Endothelial cell of umbilical vein (primary cell): ENCODE results near the gene INHBC. TPM values are rescaled to one million over a fixed set of nuclear protein-coding genes. Genes with fewer than 3 reads are reported as not detected.

Experiments used
- BruUV-seq: library from RNA; stranded (reverse); fragments of 400-500 nt; replicated peaks from 2 replicates; lab custom pipeline; 2021; lab: Mats Ljungman, UMichigan
- CTCF ChIA-PET: fragments of 300-600, 350-600 bp; sonication (Branson Sonifier 250); formaldehyde crosslinking; loops from one replicate; lab custom pipeline; 2021; ENCODE audit warnings: antibody characterized with exemption, inconsistent platforms; lab: Charles Lee
- POLR2A ChIA-PET: fragments of 300-600, 350-600 bp; sonication (Branson Sonifier 250); formaldehyde crosslinking; loops from one replicate; lab custom pipeline; 2021; ENCODE audit warnings: antibody characterized with exemption, inconsistent platforms; lab: Charles Lee
- DNase-seq: peaks from one replicate; pipeline ENCODE4 v3.0.0-alpha.2; 2011; ENCODE audit warnings: low read depth, low spot score
- FAIRE-seq: peaks from 2 replicates; lab custom pipeline; 2011; peaks lifted over from hg19 to GRCh38; lab: Jason Lieb, UNC
- H2AFZ ChIP-seq: 2 replicates; pipeline ENCODE4 v1.6.0; 2012; ENCODE audit warnings: low read depth, low read length, control low read depth, inconsistent platforms
- H3K27ac ChIP-seq: 2 replicates; pipeline ENCODE4 v1.5.1; 2011; ENCODE audit warnings: low read depth, mild to moderate bottlenecking, control low read depth, low read length, moderate library complexity; ENCODE audit not compliant: insufficient read depth
- H3K27me3 ChIP-seq, 2 experiments: 2 replicates each; pipeline versions ENCODE4 v1.6.0 to v1.6.1; 2011; ENCODE audit warnings: low read length in 2 of 2, mixed read lengths in 1 of 2; ENCODE audit not compliant: control insufficient read depth in 2 of 2, insufficient read depth in 2 of 2
- H3K36me3 ChIP-seq, 2 experiments: 2 replicates in 1 of 2; 3 replicates in 1 of 2; pipeline ENCODE4 v1.5.1; 2011; ENCODE audit warnings: low read length in 2 of 2, mild to moderate bottlenecking in 1 of 2, moderate library complexity in 1 of 2; ENCODE audit not compliant: control insufficient read depth in 2 of 2, insufficient read depth in 2 of 2; ENCODE audit errors: extremely low read depth in 1 of 2
- H3K4me1 ChIP-seq: 3 replicates; pipeline ENCODE4 v1.5.1; 2011; ENCODE audit warnings: mild to moderate bottlenecking, low read length; ENCODE audit not compliant: control insufficient read depth, insufficient read depth; ENCODE audit errors: extremely low read depth
- H3K4me2 ChIP-seq: 2 replicates; pipeline ENCODE4 v1.6.1; 2011; ENCODE audit warnings: low read length, control low read depth, mixed read lengths; ENCODE audit not compliant: insufficient read depth
- H3K4me3 ChIP-seq, 3 experiments: fragments of 200-600 bp in 1 of 3; sonication (generic), shearing (Covaris generic) in 1 of 3; replicated peaks in 1 of 3; 2 replicates each; pipeline ENCODE4 v1.5.1; 2011 to 2016; ENCODE audit warnings: control low read depth in 3 of 3, low read length in 3 of 3, mild to moderate bottlenecking in 2 of 3, inconsistent platforms in 1 of 3, low read depth in 1 of 3, moderate library complexity in 1 of 3; ENCODE audit not compliant: insufficient read depth in 1 of 3
- H3K79me2 ChIP-seq: 2 replicates; pipeline ENCODE4 v1.6.0; 2012; ENCODE audit warnings: low read length, inconsistent platforms; ENCODE audit not compliant: control insufficient read depth, insufficient read depth
- H3K9ac ChIP-seq: replicated peaks from 2 replicates; pipeline ENCODE3; 2011; ENCODE audit warnings: low read length, control low read depth; ENCODE audit not compliant: insufficient read depth; ENCODE audit errors: extremely low read depth
- H3K9me1 ChIP-seq: replicated peaks from 3 replicates; pipeline ENCODE4 v1.6.0; 2011; ENCODE audit warnings: mild to moderate bottlenecking, low read length; ENCODE audit not compliant: control insufficient read depth, insufficient read depth; ENCODE audit errors: extremely low read depth
- H3K9me3 ChIP-seq: replicated peaks from 2 replicates; pipeline ENCODE4 v1.5.1; 2012; ENCODE audit warnings: low read length, inconsistent platforms; ENCODE audit not compliant: control insufficient read depth, insufficient read depth
- H4K20me1 ChIP-seq: replicated peaks from 2 replicates; pipeline ENCODE3; 2011; ENCODE audit warnings: mild to moderate bottlenecking, low read length; ENCODE audit not compliant: control insufficient read depth, insufficient read depth; ENCODE audit errors: extremely low read depth
- MYC ChIP-seq: IDR thresholded peaks from one replicate; pipeline ENCODE4 v1.6.1; 2011; ENCODE audit warnings: mild to moderate bottlenecking, low read depth, low read length
- dilution Hi-C: fragments of 300-500 bp; cut with MboI; formaldehyde crosslinking; loops from one replicate; pipeline ENCODE4 v1.15.0; 2019; ENCODE audit warnings: low sequenced_read_pairs; ENCODE audit not compliant: extremely low pct_ligation_motif_present
- intact Hi-C: fragments of 100-400 bp; cut with micrococcal nuclease; formaldehyde crosslinking; loops from one replicate; pipeline ENCODE4 v1.10.0; 2022
- polyA plus RNA-seq, 4 experiments: library from polyadenylated mRNA; depleted of rRNA in 3 of 4; stranded (reverse) in 3 of 4; unstranded in 1 of 4; fragments of >200 nt; gene quantifications; 2 replicates each; pipeline versions ENCODE4 v1.2.1 to v1.2.3, GENCODE V29; 2011 to 2012; ENCODE audit warnings: missing spikeins in 1 of 4
- total RNA-seq: library from RNA; stranded (reverse); gene quantifications from 2 replicates; pipeline ENCODE4 v1.2.3, GENCODE V29; 2021
- TF ChIP-seq, protein P1 (sequence below), 2 donors: IDR thresholded peaks; 1 replicate in 1 of 2; 2 replicates in 1 of 2; pipeline ENCODE4 v1.5.1; 2011; ENCODE audit warnings: low read length in 2 of 2, mild to moderate bottlenecking in 2 of 2, moderate library complexity in 2 of 2, control low read depth in 1 of 2, inconsistent platforms in 1 of 2, low read depth in 1 of 2; ENCODE audit not compliant: insufficient read depth in 1 of 2; ENCODE audit errors: extremely low read depth in 1 of 2

INHBC gene
- total and polyA plus RNA-seq, 2 donors (not counting 3 experiments of a cell fraction or from before 2014, with no cell fraction given), result not detected

DNA sequence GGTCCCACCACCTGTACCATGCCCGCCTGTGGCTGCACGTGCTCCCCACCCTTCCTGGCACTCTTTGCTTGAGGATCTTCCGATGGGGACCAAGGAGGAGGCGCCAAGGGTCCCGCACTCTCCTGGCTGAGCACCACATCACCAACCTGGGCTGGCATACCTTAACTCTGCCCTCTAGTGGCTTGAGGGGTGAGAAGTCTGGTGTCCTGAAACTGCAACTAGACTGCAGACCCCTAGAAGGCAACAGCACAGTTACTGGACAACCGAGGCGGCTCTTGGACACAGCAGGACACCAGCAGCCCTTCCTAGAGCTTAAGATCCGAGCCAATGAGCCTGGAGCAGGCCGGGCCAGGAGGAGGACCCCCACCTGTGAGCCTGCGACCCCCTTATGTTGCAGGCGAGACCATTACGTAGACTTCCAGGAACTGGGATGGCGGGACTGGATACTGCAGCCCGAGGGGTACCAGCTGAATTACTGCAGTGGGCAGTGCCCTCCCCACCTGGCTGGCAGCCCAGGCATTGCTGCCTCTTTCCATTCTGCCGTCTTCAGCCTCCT, 21.6 kb downstream of the INHBC start:
- FAIRE-seq, result peak; percentile 68

More for the DNA sequence above, 21.6 kb downstream of the INHBC start:
- ChIA-PET CTCF (interaction anchor here (0.6 to 7.9 kb wide), 17 partner anchors 10 to 213 kb away, joined by 3 to 394 read pairs (median 4); no protein-coding TSS in a partner anchor), POLR2A (no interaction called here)
- no peaks in the 10 kb centered on the region for H3K79me2 ChIP-seq
- no peaks in the 10 kb centered on the region for H3K36me3 ChIP-seq
- intact Hi-C loops, result no loop called here
- no TSS peak for BruUV-seq
- H3K9ac ChIP-seq, result no peak overlapping the region
- dilution Hi-C loops, result no loop called here
- TF ChIP-seq, protein P1, sequence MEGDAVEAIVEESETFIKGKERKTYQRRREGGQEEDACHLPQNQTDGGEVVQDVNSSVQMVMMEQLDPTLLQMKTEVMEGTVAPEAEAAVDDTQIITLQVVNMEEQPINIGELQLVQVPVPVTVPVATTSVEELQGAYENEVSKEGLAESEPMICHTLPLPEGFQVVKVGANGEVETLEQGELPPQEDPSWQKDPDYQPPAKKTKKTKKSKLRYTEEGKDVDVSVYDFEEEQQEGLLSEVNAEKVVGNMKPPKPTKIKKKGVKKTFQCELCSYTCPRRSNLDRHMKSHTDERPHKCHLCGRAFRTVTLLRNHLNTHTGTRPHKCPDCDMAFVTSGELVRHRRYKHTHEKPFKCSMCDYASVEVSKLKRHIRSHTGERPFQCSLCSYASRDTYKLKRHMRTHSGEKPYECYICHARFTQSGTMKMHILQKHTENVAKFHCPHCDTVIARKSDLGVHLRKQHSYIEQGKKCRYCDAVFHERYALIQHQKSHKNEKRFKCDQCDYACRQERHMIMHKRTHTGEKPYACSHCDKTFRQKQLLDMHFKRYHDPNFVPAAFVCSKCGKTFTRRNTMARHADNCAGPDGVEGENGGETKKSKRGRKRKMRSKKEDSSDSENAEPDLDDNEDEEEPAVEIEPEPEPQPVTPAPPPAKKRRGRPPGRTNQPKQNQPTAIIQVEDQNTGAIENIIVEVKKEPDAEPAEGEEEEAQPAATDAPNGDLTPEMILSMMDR (IDR thresholded peaks at IDR 0.05; ENCODE audit: extremely low read depth in 1 of 2, insufficient read depth in 1 of 2, low read depth in 1 of 2, low read length in 2 of 2), result peak; percentile 59 to 81
- no peak for TF ChIP-seq MYC
- peaks cover 15% of the 10 kb centered on the region for H3K4me1 ChIP-seq
- H3K27me3 ChIP-seq, result peaks cover 5 to 8% of the 10 kb centered on the region in 2 experiments
- H3K9me1 ChIP-seq, result no peaks in the 10 kb centered on the region
- H3K9me3 ChIP-seq, result no peaks in the 10 kb centered on the region
- H4K20me1 ChIP-seq, result no peaks in the 10 kb centered on the region
- peak overlapping the region; percentile 9 for H2AFZ ChIP-seq
- no peak overlapping the region for H3K4me3 ChIP-seq
- peak; percentile 44 for DNase-seq
- no peak overlapping the region for H3K27ac ChIP-seq
- no peak overlapping the region for H3K4me2 ChIP-seq
